Measurements from ENCODE around the gene CACTIN.

Gene CACTIN

GRCh38 chr19:3618144-3618810, 8.3 kb downstream of the CACTIN start:
- H3K4me1 ChIP-seq (ENCODE audit: insufficient read depth, low read length) = peaks cover 3% of the 10 kb centered on the region; the same call in 1 of the 2 replicates
- no peaks in the 10 kb centered on the region for H3K36me3 ChIP-seq (ENCODE audit: insufficient read depth, low read length)
- H3K9ac ChIP-seq (ENCODE audit: low read depth, low read length) = no peak overlapping the region
- H3K9me3 ChIP-seq (ENCODE audit: control insufficient read depth, insufficient read depth, low read length) = no peaks in the 10 kb centered on the region

DNA sequence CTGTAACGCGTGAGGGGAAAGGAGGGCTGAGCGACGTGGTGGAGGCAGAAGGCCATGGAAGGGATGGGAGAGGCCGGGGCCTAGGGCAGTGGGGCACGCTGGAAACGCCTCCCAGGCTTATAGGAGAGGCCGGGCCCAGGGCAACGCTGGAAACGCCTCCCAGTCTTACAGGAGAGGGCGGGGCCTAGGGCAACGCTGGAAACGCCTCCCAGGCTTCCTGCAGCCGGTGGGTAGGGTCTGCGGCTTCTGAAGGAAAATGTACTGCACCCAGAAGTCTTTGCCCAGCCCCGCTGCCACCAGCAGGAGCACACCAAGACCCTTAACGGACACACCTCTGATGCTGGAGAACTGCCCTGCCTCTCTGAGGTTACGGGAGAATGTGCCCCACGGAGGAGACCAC, 9.1 kb downstream of the CACTIN start:
- Histone ChIP-seq H3K4me1 (ENCODE audit: insufficient read depth, low read length) (peaks cover 5% of the 10 kb centered on the region; the same call in 1 of the 2 replicates), H3K9ac (ENCODE audit: low read depth, low read length) (no peak overlapping the region), H3K36me3 (ENCODE audit: insufficient read depth, low read length) (no peaks in the 10 kb centered on the region), H3K9me3 (ENCODE audit: control insufficient read depth, insufficient read depth, low read length) (no peaks in the 10 kb centered on the region)

DNA sequence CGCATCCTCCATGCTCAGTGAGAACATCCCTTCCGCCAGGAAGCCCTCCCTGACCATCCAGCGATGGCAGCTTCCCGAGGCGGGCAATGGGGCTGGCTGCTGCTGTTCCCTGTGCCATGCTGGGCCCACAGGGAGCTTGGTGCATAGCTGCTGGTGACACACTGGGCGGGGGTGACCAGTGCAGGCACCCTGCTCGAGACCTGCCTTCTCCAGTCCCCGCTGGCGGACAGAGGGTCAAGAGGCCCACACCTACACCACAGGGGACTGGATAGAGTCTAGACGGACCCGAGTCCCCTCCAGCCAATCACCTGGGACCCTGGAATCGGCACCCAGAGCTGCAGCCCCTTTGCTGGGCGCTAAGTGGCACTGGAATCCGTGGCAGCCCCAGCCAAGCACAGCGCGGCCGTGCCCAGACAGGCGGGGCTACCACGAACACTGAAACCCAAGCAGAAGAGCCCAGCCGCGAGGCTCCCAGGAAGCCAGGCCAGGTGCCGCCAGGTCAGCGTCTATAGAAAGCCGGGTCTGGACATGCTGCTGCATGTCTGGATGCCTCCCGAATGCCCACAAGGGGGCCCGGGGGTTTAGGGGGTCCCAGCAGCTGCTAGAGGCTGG, 11.0 kb downstream of the CACTIN start:
- Histone ChIP-seq H3K4me1 (ENCODE audit: insufficient read depth, low read length) (peaks cover 5% of the 10 kb centered on the region; the same call in 1 of the 2 replicates), H3K9ac (ENCODE audit: low read depth, low read length) (no peak overlapping the region), H3K9me3 (ENCODE audit: control insufficient read depth, insufficient read depth, low read length) (no peaks in the 10 kb centered on the region), H3K36me3 (ENCODE audit: insufficient read depth, low read length) (no peaks in the 10 kb centered on the region)

- H3K9me3 ChIP-seq (ENCODE audit: control insufficient read depth, insufficient read depth, low read length) = no peaks in the 10 kb centered on the region
- H3K4me1 ChIP-seq (ENCODE audit: insufficient read depth, low read length) = peaks cover 5% of the 10 kb centered on the region; the same call in 1 of the 2 replicates
- peaks cover 3% of the 10 kb centered on the region; the same call in 1 of the 2 replicates for H3K36me3 ChIP-seq (ENCODE audit: insufficient read depth, low read length)
- H3K9ac ChIP-seq (ENCODE audit: low read depth, low read length) = no peak overlapping the region
These were observed 11.6 kb downstream of the CACTIN start for GRCh38 chr19:3614858-3615505.

DNA sequence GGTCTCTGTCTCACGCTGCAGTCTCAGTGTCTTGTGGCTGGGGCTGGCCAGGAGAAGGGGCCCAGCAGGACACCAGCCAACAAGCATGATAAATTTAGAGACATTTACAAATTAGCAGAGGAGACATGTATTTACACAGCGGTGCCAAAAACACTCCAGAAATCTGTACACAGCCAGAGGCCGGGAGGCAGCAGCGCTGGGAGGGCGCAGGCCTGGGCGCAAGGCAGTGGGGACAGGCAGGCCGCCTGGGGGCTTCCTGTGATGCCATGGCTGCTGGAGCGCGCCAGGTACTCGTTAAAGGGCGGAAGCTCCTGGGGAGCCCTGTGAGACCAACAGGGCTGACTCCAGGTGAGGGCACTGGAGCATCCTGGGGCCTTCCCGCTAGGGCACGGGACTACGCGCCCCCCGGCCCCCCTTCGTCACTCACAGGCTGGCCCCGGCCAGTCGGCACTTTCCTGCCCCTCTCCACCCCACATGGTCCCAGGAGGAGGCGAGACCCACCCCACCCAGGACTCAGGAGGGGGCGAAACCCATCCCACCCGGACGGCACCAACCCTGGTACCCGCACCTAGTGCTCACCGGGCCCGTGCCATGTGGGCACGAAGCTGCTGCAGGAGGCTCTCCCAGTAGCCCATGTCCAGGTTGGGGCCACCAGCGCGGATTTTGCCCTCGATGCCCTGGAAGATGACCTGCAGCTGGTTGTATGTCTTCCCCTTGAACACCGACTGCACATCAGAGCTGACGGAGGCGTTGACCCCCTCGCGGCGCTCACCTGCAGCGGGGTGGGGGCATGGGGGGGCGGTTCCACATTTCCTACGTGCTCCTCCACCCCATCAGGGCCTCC, 12.6 kb downstream of the CACTIN start:
- peaks cover 3% of the 10 kb centered on the region; the same call in 1 of the 2 replicates for H3K36me3 ChIP-seq (ENCODE audit: insufficient read depth, low read length)
- H3K9ac ChIP-seq (ENCODE audit: low read depth, low read length) = no peak overlapping the region
- H3K9me3 ChIP-seq (ENCODE audit: control insufficient read depth, insufficient read depth, low read length) = no peaks in the 10 kb centered on the region
- peaks cover 5% of the 10 kb centered on the region; the same call in 1 of the 2 replicates for H3K4me1 ChIP-seq (ENCODE audit: insufficient read depth, low read length)

- H3K4me1 ChIP-seq (ENCODE audit: insufficient read depth, low read length) = peaks cover 6% of the 10 kb centered on the region; the same call in 1 of the 2 replicates
- H3K9ac ChIP-seq (ENCODE audit: low read depth, low read length) = no peak overlapping the region; the same call in 1 of the 2 replicates
- H3K9me3 ChIP-seq (ENCODE audit: control insufficient read depth, insufficient read depth, low read length) = no peaks in the 10 kb centered on the region
- peaks cover 3% of the 10 kb centered on the region; the same call in 1 of the 2 replicates for H3K36me3 ChIP-seq (ENCODE audit: insufficient read depth, low read length)
These were observed 13.5 kb downstream of the CACTIN start for GRCh38 chr19:3612901-3613741.

- no peaks in the 10 kb centered on the region for H3K9me3 ChIP-seq (ENCODE audit: control insufficient read depth, insufficient read depth, low read length)
- peaks cover 9% of the 10 kb centered on the region for H3K4me1 ChIP-seq (ENCODE audit: insufficient read depth, low read length)
- H3K36me3 ChIP-seq (ENCODE audit: insufficient read depth, low read length) = peaks cover 3% of the 10 kb centered on the region; the same call in 1 of the 2 replicates
- no peak overlapping the region; the same call in 1 of the 2 replicates for H3K9ac ChIP-seq (ENCODE audit: low read depth, low read length)
These were observed 14.3 kb downstream of the CACTIN start for GRCh38 chr19:3612330-3612729.

DNA sequence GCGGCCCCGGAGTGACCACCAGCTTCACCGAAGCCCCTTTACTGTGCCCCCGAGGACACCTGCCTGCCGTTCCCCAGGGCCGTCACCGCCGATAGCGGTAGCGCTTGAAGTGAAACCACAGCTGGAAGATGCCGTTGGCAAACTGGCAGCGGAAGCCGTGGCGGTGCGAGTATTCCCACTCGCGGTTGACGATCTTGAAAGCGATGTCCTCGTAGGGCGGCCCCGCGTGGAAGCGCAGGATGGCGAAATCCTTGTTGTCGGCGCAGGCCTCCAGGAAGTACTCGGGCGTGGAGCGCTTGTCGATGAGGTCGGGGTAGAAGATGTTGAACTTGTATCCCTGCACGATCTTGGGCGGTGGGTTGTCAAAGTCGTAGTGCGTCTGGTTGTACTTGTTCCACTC, 14.7 kb downstream of the CACTIN start:
- H3K36me3 ChIP-seq (ENCODE audit: insufficient read depth, low read length) = peaks cover 3% of the 10 kb centered on the region; the same call in 1 of the 2 replicates
- H3K4me1 ChIP-seq (ENCODE audit: insufficient read depth, low read length) = peaks cover 9% of the 10 kb centered on the region
- H3K9ac ChIP-seq (ENCODE audit: low read depth, low read length) = no peak overlapping the region
- no peaks in the 10 kb centered on the region for H3K9me3 ChIP-seq (ENCODE audit: control insufficient read depth, insufficient read depth, low read length)

- H3K4me1 ChIP-seq (ENCODE audit: insufficient read depth, low read length) = peaks cover 9% of the 10 kb centered on the region
- peaks cover 3% of the 10 kb centered on the region; the same call in 1 of the 2 replicates for H3K36me3 ChIP-seq (ENCODE audit: insufficient read depth, low read length)
- H3K9ac ChIP-seq (ENCODE audit: low read depth, low read length) = no peak overlapping the region
- H3K9me3 ChIP-seq (ENCODE audit: control insufficient read depth, insufficient read depth, low read length) = no peaks in the 10 kb centered on the region
These were observed 15.6 kb downstream of the CACTIN start for GRCh38 chr19:3610745-3611717.

DNA sequence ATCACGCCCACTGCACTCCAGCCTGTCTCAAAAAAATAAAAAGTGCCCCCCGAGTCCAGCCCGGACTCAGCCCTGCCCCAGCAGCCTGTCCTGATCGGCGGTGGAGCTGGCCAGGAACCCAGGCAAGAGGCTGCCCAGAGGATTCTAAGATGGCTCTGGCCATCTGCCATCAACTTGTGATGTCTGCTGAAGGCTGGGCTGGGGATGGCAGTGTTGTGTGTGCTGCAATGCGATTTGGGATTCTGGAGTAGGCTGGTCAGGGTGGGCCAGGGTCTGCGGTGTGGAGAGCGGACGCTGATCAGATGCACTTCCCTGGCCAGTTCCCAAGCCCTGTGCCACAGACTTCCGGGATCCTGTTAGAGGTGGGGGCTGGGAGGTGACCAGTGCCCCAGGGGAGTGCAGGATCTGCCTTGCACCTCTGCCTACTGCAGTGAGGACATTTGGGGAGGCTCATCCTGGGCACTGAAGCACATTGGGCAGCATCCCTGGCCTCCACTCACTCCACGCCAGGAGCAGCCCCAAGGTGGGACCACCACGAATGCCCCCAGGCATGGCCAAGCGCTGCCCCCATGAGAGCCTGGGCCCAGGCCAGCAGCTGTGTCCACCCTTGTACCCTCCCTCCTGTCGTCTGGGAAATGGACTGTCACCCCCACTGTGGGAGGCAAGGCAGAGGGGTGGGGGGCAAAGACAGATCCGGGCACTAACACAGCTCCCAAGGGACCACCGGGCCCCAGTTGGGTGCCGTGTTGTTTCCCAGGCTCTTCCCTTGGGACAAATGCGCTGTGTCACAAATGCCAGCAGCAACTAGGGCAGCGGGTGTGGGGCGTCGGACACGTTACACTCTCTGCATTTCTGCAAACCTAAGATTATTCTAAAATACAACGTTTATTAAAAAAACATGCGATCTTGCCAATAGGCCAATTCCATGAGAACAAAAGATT, 16.5 kb downstream of the CACTIN start:
- no peaks in the 10 kb centered on the region for H3K9me3 ChIP-seq (ENCODE audit: control insufficient read depth, insufficient read depth, low read length)
- H3K4me1 ChIP-seq (ENCODE audit: insufficient read depth, low read length) = peaks cover 9% of the 10 kb centered on the region
- no peak overlapping the region for H3K9ac ChIP-seq (ENCODE audit: low read depth, low read length)
- H3K36me3 ChIP-seq (ENCODE audit: insufficient read depth, low read length) = peaks cover 3% of the 10 kb centered on the region; the same call in 1 of the 2 replicates

- peaks cover 9% of the 10 kb centered on the region for H3K4me1 ChIP-seq (ENCODE audit: insufficient read depth, low read length)
- H3K36me3 ChIP-seq (ENCODE audit: insufficient read depth, low read length) = peaks cover 3% of the 10 kb centered on the region; the same call in 1 of the 2 replicates
- no peaks in the 10 kb centered on the region for H3K9me3 ChIP-seq (ENCODE audit: control insufficient read depth, insufficient read depth, low read length)
- H3K9ac ChIP-seq (ENCODE audit: low read depth, low read length) = no peak overlapping the region
These were observed 17.8 kb downstream of the CACTIN start for GRCh38 chr19:3608750-3609322.

Data from ES-I3 (cell line).